ENCODE data around the gene PBOV1.

PBOV1 gene

DNA sequence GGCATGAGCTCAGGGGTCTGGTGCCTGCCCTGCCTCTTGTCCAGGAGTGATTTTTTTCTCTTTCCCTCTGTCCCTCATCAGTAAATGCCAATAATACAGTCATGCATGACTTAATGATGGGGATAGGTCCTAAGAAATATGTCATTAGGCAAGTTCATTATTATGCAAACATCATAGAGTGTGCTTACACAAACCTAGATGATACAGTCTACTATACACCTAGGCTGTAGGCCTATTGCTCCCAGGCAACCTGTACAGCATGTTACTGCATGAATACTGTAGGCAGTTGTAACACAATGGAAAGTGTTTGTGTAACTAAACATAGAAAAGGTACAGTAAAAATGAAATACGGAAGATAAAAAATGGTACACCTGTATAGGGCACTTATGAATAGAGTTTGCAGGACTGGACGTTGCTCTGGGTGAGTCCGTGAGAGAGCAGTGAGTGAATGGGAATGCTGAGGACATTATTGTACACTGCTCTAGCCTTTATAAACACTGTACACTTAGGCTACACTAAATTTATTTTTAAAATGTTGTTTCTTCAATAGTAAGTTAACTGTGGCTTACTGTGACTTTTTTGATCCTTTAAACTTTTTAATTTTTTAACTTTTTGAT is 22.1 kb downstream of the PBOV1 start:
- H3K36me3 ChIP-seq (replicated peaks; ENCODE audit: insufficient read depth, low read length): no peaks in the 10 kb centered on the region
- no peaks in the 10 kb centered on the region for H3K27me3 ChIP-seq (replicated peaks; ENCODE audit: insufficient read depth, low read length)
- H3K9me3 ChIP-seq (replicated peaks; ENCODE audit: insufficient read depth, low read length): no peaks in the 10 kb centered on the region
- no peak overlapping the region for H3K4me2 ChIP-seq (ENCODE audit: low read depth, low read length)
- H2AFZ ChIP-seq (ENCODE audit: low read length): no peak overlapping the region
- H3K4me1 ChIP-seq (ENCODE audit: low read length): no peaks in the 10 kb centered on the region
- H3K9me2 ChIP-seq (replicated peaks; ENCODE audit: insufficient read depth, low read length): no peaks in the 10 kb centered on the region
- TF ChIP-seq EZH2phosphoT487 (IDR thresholded peaks at IDR 0.05; ENCODE audit: low read length) (no peak), EZH2 (optimal IDR thresholded peaks at IDR 0.05; ENCODE audit: low read depth, low read length) (no peak)
- TF ChIP-seq, protein P1, sequence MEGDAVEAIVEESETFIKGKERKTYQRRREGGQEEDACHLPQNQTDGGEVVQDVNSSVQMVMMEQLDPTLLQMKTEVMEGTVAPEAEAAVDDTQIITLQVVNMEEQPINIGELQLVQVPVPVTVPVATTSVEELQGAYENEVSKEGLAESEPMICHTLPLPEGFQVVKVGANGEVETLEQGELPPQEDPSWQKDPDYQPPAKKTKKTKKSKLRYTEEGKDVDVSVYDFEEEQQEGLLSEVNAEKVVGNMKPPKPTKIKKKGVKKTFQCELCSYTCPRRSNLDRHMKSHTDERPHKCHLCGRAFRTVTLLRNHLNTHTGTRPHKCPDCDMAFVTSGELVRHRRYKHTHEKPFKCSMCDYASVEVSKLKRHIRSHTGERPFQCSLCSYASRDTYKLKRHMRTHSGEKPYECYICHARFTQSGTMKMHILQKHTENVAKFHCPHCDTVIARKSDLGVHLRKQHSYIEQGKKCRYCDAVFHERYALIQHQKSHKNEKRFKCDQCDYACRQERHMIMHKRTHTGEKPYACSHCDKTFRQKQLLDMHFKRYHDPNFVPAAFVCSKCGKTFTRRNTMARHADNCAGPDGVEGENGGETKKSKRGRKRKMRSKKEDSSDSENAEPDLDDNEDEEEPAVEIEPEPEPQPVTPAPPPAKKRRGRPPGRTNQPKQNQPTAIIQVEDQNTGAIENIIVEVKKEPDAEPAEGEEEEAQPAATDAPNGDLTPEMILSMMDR (IDR thresholded peaks at IDR 0.05; ENCODE audit: low read length): no peak
- H4K20me1 ChIP-seq (ENCODE audit: insufficient read depth, low read length): no peaks in the 10 kb centered on the region
- H3K27ac ChIP-seq (ENCODE audit: low read length): no peak overlapping the region
- H3K4me3 ChIP-seq (ENCODE audit: low read length): no peak overlapping the region
- peaks cover 7% of the 10 kb centered on the region; the same call in 1 of the 2 replicates for H3K79me2 ChIP-seq (ENCODE audit: low read length)
- H3F3A ChIP-seq (ENCODE audit: insufficient read depth, low read length): no peaks in the 10 kb centered on the region
- H3K9ac ChIP-seq (ENCODE audit: low read length): no peak overlapping the region
- DNase-seq: no peak

DNA sequence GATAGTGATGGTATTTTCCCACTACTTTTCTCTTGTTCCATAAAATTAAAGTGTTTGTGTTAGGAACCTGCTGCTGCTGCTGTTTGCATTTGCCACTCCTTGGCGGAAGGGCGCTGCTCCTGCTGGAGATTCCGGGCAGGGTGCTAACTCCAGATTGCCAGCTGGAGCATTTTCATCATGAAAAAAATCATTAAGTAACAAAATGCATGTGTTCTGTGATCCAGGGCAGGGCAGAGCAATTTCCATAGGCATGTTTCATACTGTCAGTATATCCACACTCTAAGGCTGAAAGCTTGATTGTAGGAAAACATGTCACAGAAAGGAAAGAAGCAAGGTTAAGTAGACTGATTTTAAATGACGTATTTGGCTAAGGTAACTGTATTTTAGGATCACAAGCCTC is 24.0 kb downstream of the PBOV1 start:
- Histone ChIP-seq H3K27me3 (replicated peaks; ENCODE audit: insufficient read depth, low read length) (no peaks in the 10 kb centered on the region), H3K4me3 (ENCODE audit: low read length) (no peak overlapping the region), H3K79me2 (ENCODE audit: low read length) (peaks cover 10% of the 10 kb centered on the region), H3F3A (ENCODE audit: insufficient read depth, low read length) (no peaks in the 10 kb centered on the region), H3K4me2 (ENCODE audit: low read depth, low read length) (no peak overlapping the region), H3K27ac (ENCODE audit: low read length) (no peak overlapping the region), H3K9ac (ENCODE audit: low read length) (no peak overlapping the region), H2AFZ (ENCODE audit: low read length) (no peak overlapping the region), H3K4me1 (ENCODE audit: low read length) (peaks cover 2% of the 10 kb centered on the region; the same call in 1 of the 2 replicates), H3K36me3 (replicated peaks; ENCODE audit: insufficient read depth, low read length) (no peaks in the 10 kb centered on the region), H4K20me1 (ENCODE audit: insufficient read depth, low read length) (no peaks in the 10 kb centered on the region), H3K9me2 (replicated peaks; ENCODE audit: insufficient read depth, low read length) (no peaks in the 10 kb centered on the region), H3K9me3 (replicated peaks; ENCODE audit: insufficient read depth, low read length) (no peaks in the 10 kb centered on the region)
- TF ChIP-seq EZH2phosphoT487 (IDR thresholded peaks at IDR 0.05; ENCODE audit: low read length) (no peak), EZH2 (optimal IDR thresholded peaks at IDR 0.05; ENCODE audit: low read depth, low read length) (no peak)
- TF ChIP-seq, protein P1 (IDR thresholded peaks at IDR 0.05; ENCODE audit: low read length): no peak
- DNase-seq: no peak

DNA sequence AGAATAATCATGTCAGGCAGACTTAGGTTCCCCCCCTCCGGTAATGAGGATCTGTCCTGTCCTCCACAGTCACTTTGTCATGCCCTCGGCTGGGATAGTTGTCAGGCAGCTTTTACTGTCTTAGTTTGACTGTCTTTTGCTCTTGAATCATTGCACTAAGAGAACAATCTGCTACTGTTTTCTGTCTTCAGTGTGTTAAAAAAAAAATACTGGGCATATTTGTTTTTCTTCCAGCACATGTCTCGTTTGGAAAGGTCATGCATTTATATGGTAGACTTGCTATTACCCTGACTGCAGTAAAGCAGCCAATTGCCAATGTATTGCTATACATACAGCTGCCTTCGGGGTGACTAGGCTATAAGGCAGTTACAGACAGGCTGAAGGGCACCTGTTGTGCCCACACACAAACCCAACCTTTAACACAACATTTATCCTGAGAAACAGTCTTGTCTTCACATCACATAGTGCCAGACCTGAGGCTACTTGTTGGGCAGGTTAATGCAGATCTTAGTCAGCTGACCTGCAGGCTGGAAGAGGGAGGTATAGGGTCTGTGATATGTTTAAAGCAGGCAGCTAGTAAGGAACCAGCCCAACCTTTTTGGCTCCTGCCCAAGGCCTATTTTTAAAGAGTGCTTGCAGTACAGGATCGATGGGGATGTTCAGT is 29.9 kb downstream of the PBOV1 start:
- H3K27me3 ChIP-seq (replicated peaks; ENCODE audit: insufficient read depth, low read length): no peaks in the 10 kb centered on the region
- H3K4me2 ChIP-seq (ENCODE audit: low read depth, low read length): peak overlapping the region; percentile 31
- peaks cover 16% of the 10 kb centered on the region for H3K4me1 ChIP-seq (ENCODE audit: low read length)
- no peak for TF ChIP-seq EZH2phosphoT487 (IDR thresholded peaks at IDR 0.05; ENCODE audit: low read length)
- TF ChIP-seq, protein P1 (IDR thresholded peaks at IDR 0.05; ENCODE audit: low read length): no peak
- TF ChIP-seq EZH2 (optimal IDR thresholded peaks at IDR 0.05; ENCODE audit: low read depth, low read length): no peak
- no peaks in the 10 kb centered on the region for H3K36me3 ChIP-seq (replicated peaks; ENCODE audit: insufficient read depth, low read length)
- DNase-seq: peak; percentile 36
- H3K27ac ChIP-seq (ENCODE audit: low read length): peak overlapping the region; percentile 37; the same call in 1 of the 2 replicates
- H2AFZ ChIP-seq (ENCODE audit: low read length): no peak overlapping the region
- H3K9ac ChIP-seq (ENCODE audit: low read length): no peak overlapping the region
- H3F3A ChIP-seq (ENCODE audit: insufficient read depth, low read length): peaks cover 10% of the 10 kb centered on the region; the same call in 1 of the 2 replicates
- H3K4me3 ChIP-seq (ENCODE audit: low read length): no peak overlapping the region
- H4K20me1 ChIP-seq (ENCODE audit: insufficient read depth, low read length): no peaks in the 10 kb centered on the region
- peaks cover 22% of the 10 kb centered on the region for H3K79me2 ChIP-seq (ENCODE audit: low read length)
- H3K9me3 ChIP-seq (replicated peaks; ENCODE audit: insufficient read depth, low read length): no peaks in the 10 kb centered on the region
- no peaks in the 10 kb centered on the region for H3K9me2 ChIP-seq (replicated peaks; ENCODE audit: insufficient read depth, low read length)
